Prostate gland (tissue), 2 donors: Measurements from ENCODE around the gene SASH1. TPM values are rescaled to one million over a fixed set of nuclear protein-coding genes. Genes with fewer than 3 reads are reported as not detected.

Experiments
- DNase-seq: peaks from one replicate; pipeline ENCODE4 v3.0.0-alpha.2; 2019; ENCODE audit warnings: low spot score
- H3K27ac ChIP-seq, 2 donors: fragments of 200-600 bp; sonication (generic); 2 replicates each; pipeline ENCODE4 v1.5.1; 2017 to 2019
- H3K27me3 ChIP-seq: fragments of 200-600 bp; sonication (generic); replicated peaks from 2 replicates; pipeline ENCODE4 v1.5.1; 2019; ENCODE audit not compliant: insufficient read depth
- H3K36me3 ChIP-seq, 2 donors: fragments of 200-600 bp; sonication (generic); 1 replicate in 1 of 2; 2 replicates in 1 of 2; pipeline versions ENCODE4 v1.5.1 to v1.8.1; 2017 to 2019
- H3K4me1 ChIP-seq: fragments of 200-600 bp; sonication (generic); replicated peaks from 2 replicates; pipeline ENCODE4 v1.5.1; 2019
- H3K4me3 ChIP-seq, 2 donors: fragments of 200-600 bp; sonication (generic); 2 replicates each; pipeline ENCODE4 v1.5.1; 2017 to 2019
- H3K9me3 ChIP-seq: fragments of 200-600 bp; sonication (generic); 2 replicates; pipeline ENCODE4 v1.5.1; 2017
- CTCF ChIP-seq, 4 experiments: fragments of 200-600 bp in 2 of 4; fragments of 450-650 bp in 2 of 4; sonication (generic) in 2 of 4; IDR thresholded peaks; 1 replicate in 3 of 4; 2 replicates in 1 of 4; pipeline ENCODE4 v1.5.1; 2016 to 2019; ENCODE audit warnings: antibody characterized with exemption in 4 of 4, mild to moderate bottlenecking in 2 of 4, moderate library complexity in 2 of 4
- POLR2A ChIP-seq: fragments of 450-650 bp; IDR thresholded peaks from one replicate; pipeline ENCODE4 v1.6.1; 2016; ENCODE audit warnings: antibody characterized with exemption, mild to moderate bottlenecking
- POLR2AphosphoS5 ChIP-seq: sonication (generic); formaldehyde crosslinking; IDR thresholded peaks from one replicate; pipeline ENCODE4 v1.6.1; 2017; ENCODE audit warnings: antibody characterized with exemption
- WGBS: methylation state at CpG from one replicate; pipeline ENCODE4 v1.1.5; 2018; 5-methylcytosine and 5-hydroxymethylcytosine counted together
- intact Hi-C: fragments of 100-400 bp; cut with DNase I; formaldehyde crosslinking; loops from one replicate; pipeline ENCODE4 v1.14.2; 2022
- total RNA-seq, 2 donors: library from RNA; depleted of rRNA; stranded (reverse); fragments of >200 nt; gene quantifications; one replicate each; pipeline ENCODE4 v1.1.0, GENCODE V29; 2016

SASH1 gene
- total RNA-seq, 2 donors from 2014 or later = 34.3 to 48.6 TPM

- Histone ChIP-seq H3K36me3 (no peaks in the 10 kb centered on the region), H3K4me3 (no peak overlapping the region), H3K27me3 (no peaks in the 10 kb centered on the region), H3K27ac (no peak overlapping the region), H3K4me1 (no peaks in the 10 kb centered on the region), H3K9me3 (no peaks in the 10 kb centered on the region)
- no peak for DNase-seq
- TF ChIP-seq POLR2AphosphoS5 = no peak
- no peak for TF ChIP-seq POLR2A
- TF ChIP-seq CTCF (IDR thresholded peaks at IDR 0.05) = no peak
- intact Hi-C loops = no loop called here
- WGBS = 97% methylated on average over 1 of the region's 1 CpG
Measured at GRCh38 chr6:148317051-148317450, 25.6 kb upstream of the SASH1 start.

GRCh38 chr6:148317739-148318138 lies 24.9 kb upstream of the SASH1 start:
- Histone ChIP-seq H3K4me1 (no peaks in the 10 kb centered on the region), H3K27me3 (no peaks in the 10 kb centered on the region), H3K4me3 (no peak overlapping the region), H3K36me3 (no peaks in the 10 kb centered on the region), H3K9me3 (no peaks in the 10 kb centered on the region), H3K27ac (no peak overlapping the region)
- intact Hi-C loops = no loop called here
- DNase-seq = no peak
- WGBS = 98% methylated on average over 2 of the region's 2 CpGs
- TF ChIP-seq POLR2A (no peak), POLR2AphosphoS5 (no peak), CTCF (IDR thresholded peaks at IDR 0.05) (no peak)

- 97% methylated on average over 3 of the region's 3 CpGs for WGBS
- intact Hi-C loops = no loop called here
- DNase-seq = no peak
- Histone ChIP-seq H3K9me3 (no peaks in the 10 kb centered on the region), H3K4me1 (no peaks in the 10 kb centered on the region), H3K4me3 (no peak overlapping the region), H3K36me3 (no peaks in the 10 kb centered on the region), H3K27me3 (no peaks in the 10 kb centered on the region), H3K27ac (no peak overlapping the region)
- TF ChIP-seq CTCF (IDR thresholded peaks at IDR 0.05) = no peak
- no peak for TF ChIP-seq POLR2AphosphoS5
- TF ChIP-seq POLR2A = no peak
Measured at GRCh38 chr6:148322704-148323103, 19.9 kb upstream of the SASH1 start.

GRCh38 chr6:148323344-148323743 lies 19.3 kb upstream of the SASH1 start:
- WGBS = 81% methylated on average over 2 of the region's 2 CpGs
- no peaks in the 10 kb centered on the region for H3K9me3 ChIP-seq
- no peak overlapping the region for H3K4me3 ChIP-seq
- intact Hi-C loops = no loop called here
- TF ChIP-seq POLR2A = no peak
- no peak for TF ChIP-seq POLR2AphosphoS5
- no peak for TF ChIP-seq CTCF (IDR thresholded peaks at IDR 0.05)
- H3K4me1 ChIP-seq = no peaks in the 10 kb centered on the region
- H3K27me3 ChIP-seq = no peaks in the 10 kb centered on the region
- H3K27ac ChIP-seq = no peak overlapping the region
- no peaks in the 10 kb centered on the region for H3K36me3 ChIP-seq
- DNase-seq = no peak

- H3K27me3 ChIP-seq = no peaks in the 10 kb centered on the region
- H3K36me3 ChIP-seq = no peaks in the 10 kb centered on the region
- WGBS = 65% methylated on average over 4 of the region's 4 CpGs
- DNase-seq = no peak
- TF ChIP-seq CTCF (IDR thresholded peaks at IDR 0.05) (no peak), POLR2AphosphoS5 (no peak), POLR2A (no peak)
- intact Hi-C loops = no loop called here
- no peaks in the 10 kb centered on the region for H3K9me3 ChIP-seq
- H3K27ac ChIP-seq = no peak overlapping the region
- H3K4me3 ChIP-seq = no peak overlapping the region
- no peaks in the 10 kb centered on the region for H3K4me1 ChIP-seq
Measured at GRCh38 chr6:148324297-148324985, 18.2 kb upstream of the SASH1 start.
